SJCRH30 (cell line): ENCODE results near the gene OTOP3. TPM values are rescaled to one million over a fixed set of nuclear protein-coding genes. Genes with fewer than 3 reads are reported as not detected.
"Not testable (repeated sequence)": the region's sequence is repeated elsewhere in the genome, so short reads cannot be mapped to it uniquely, and the experiment has no call there.

Experiments
- DNase-seq, 2 experiments: peaks; one replicate each; pipeline ENCODE4 v3.0.0-alpha.2; 2015 to 2020
- H3K27ac ChIP-seq: fragments of 250-450 bp; sonication (Bioruptor Pico); 2 replicates; pipeline ENCODE4 v1.5.1; 2020; ENCODE audit warnings: mild to moderate bottlenecking, moderate library complexity
- H3K27me3 ChIP-seq: fragments of 250-450 bp; sonication (Bioruptor Pico); 2 replicates; pipeline ENCODE4 v1.5.1; 2020; ENCODE audit warnings: mild to moderate bottlenecking, moderate library complexity
- H3K36me3 ChIP-seq: fragments of 250-450 bp; sonication (Bioruptor Pico); 2 replicates; pipeline ENCODE4 v1.5.1; 2020; ENCODE audit warnings: mild to moderate bottlenecking, moderate library complexity
- H3K4me1 ChIP-seq: fragments of 250-450 bp; sonication (Bioruptor Pico); 2 replicates; pipeline ENCODE4 v1.5.1; 2020; ENCODE audit warnings: mild to moderate bottlenecking, moderate library complexity
- H3K4me3 ChIP-seq: fragments of 250-450 bp; sonication (Bioruptor Pico); 2 replicates; pipeline ENCODE4 v1.5.1; 2020; ENCODE audit warnings: mild to moderate bottlenecking, moderate library complexity
- H3K9me3 ChIP-seq: fragments of 250-450 bp; sonication (Bioruptor Pico); replicated peaks from 2 replicates; pipeline ENCODE4 v1.5.1; 2020; ENCODE audit warnings: mild to moderate bottlenecking, moderate library complexity
- total RNA-seq: library from RNA; depleted of rRNA; stranded (reverse); fragments of >200 nt; shearing (Covaris generic); gene quantifications from 2 replicates; pipeline ENCODE4 v1.2.3, GENCODE V29; 2014

The OTOP3 gene
- total RNA-seq, 1 experiment from 2014 or later = not detected

DNA sequence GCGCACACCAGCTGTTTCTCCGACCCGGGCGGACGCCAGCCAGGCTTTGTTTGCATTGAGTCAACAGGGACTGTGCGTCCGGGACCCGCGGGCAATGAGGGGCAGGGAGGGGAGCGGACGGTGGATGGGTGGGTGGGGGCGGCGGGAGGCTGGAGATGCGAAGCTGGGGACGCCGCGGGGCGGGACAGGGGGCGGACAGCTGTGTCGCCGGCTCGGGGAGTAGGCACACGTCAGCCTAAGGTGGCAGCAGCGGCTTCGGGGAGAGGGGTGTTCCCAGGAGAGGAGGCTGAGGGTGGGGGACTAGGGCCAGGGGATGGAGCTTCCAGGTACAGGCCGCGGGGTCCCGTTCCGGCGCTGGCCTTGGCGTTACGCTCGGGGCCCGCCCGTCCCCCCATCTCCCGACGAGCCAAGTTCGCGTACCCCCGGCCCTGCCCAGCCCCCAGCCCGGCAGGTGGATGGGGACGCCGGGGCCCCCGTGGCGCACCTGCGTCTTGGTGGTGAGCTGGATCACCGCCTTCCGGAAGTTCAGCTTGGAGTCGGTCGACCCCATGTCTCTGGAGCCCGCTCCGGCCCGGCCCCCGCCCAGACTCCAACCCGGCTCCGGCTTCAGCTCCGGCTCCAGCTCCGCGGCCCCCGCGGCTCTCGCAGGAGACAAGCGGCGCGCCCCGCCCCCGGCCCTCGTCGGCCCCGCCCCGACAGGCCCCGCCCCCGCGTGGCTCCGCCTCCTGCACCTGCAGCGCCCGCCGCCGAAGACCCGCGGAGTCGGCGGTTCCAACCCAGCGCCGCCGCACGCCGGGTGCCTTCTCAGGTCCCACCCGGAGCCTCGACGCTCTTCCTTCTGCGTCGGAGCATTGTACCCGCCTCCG, 36.6 kb downstream of the OTOP3 start, which contains the start of gene HID1:
Gene HID1 (minus strand): TSS at position 653 of the 866 bp plus-strand sequence. CDS start 103 bp downstream, at position 550.
- Histone ChIP-seq H3K27me3 (peaks cover 41% of the 10 kb centered on the region), H3K4me1 (no peaks in the 10 kb centered on the region; the same call in 1 of the 2 replicates), H3K36me3 (no peaks in the 10 kb centered on the region), H3K27ac (no peak within 1 kb of the TSS), H3K9me3 (no peaks in the 10 kb centered on the region), H3K4me3 (peak within 1 kb of the TSS; percentile 51)
- DNase-seq = peak; percentile 67 to 68

DNA sequence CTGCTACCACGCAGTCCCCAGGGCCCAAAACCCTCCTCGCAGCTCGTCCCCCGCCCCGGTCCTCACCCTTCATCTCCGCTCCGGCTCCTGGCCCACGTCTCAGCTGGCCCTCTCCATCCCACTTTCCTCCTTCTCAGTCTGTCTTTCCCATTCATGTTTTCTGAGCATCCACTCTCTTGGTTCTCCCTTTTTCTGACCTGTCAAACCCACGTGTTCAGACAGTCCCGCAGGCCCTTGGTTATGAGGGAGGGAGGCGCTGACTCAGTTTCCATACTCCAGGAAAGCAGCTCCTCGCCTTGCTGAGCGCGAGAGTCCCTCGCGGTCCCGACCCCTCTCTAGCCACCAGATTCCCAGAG, 37.3 kb downstream of the OTOP3 start:
- Histone ChIP-seq H3K9me3 (no peaks in the 10 kb centered on the region), H3K27ac (no peak overlapping the region), H3K4me1 (no peaks in the 10 kb centered on the region; the same call in none of the 2 replicates), H3K4me3 (no peak overlapping the region; the same call in 1 of the 2 replicates), H3K36me3 (no peaks in the 10 kb centered on the region), H3K27me3 (peaks cover 41% of the 10 kb centered on the region)
- no peak for DNase-seq

DNA sequence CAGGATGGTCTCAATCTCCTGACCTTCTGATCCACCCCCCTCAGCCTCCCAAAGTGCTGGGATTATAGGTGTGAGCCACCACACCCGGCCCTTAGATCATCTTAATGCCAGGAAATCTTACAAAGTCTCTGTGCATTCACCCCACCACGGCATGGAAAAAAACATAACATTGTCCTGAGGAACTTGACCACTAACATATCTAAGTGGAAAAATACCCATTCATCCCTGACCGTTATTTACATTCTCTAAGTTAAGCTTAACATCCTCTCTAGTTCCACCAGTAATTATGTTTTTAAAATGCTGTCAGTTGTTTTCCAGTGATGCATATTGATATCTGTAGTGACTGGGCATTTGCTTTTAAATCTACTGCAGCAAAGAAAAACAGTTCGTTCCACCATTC, 40.2 kb downstream of the OTOP3 start:
- Histone ChIP-seq H3K4me3 (no peak overlapping the region), H3K9me3 (no peaks in the 10 kb centered on the region), H3K27me3 (peaks cover 31% of the 10 kb centered on the region), H3K36me3 (no peaks in the 10 kb centered on the region), H3K4me1 (no peaks in the 10 kb centered on the region; the same call in none of the 2 replicates), H3K27ac (no peak overlapping the region)
- DNase-seq = no peak

DNA sequence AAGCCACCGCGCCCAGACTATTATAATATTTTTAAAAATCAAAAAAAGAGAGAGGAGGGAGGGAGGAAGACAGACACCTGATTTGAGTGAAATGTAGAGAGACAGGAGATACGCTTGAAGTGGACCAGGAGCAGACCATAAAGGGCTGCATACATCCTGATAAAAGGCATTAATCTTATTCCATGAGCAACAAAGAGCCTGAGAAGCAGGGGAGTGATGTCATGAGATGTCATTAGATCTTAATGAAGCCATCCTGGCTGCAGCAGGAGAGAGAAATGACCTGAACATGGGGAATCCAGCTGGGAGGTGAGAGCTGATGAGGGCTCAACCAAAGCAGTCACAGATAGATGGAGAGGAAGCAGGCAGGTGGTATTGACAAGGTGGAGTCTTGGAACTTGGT, 42.1 kb downstream of the OTOP3 start:
- Histone ChIP-seq H3K27ac (peak overlapping the region; percentile 44), H3K9me3 (no peaks in the 10 kb centered on the region), H3K4me3 (no peak overlapping the region), H3K36me3 (no peaks in the 10 kb centered on the region), H3K27me3 (peaks cover 20% of the 10 kb centered on the region), H3K4me1 (peaks cover 5% of the 10 kb centered on the region)
- no peak for DNase-seq

DNA sequence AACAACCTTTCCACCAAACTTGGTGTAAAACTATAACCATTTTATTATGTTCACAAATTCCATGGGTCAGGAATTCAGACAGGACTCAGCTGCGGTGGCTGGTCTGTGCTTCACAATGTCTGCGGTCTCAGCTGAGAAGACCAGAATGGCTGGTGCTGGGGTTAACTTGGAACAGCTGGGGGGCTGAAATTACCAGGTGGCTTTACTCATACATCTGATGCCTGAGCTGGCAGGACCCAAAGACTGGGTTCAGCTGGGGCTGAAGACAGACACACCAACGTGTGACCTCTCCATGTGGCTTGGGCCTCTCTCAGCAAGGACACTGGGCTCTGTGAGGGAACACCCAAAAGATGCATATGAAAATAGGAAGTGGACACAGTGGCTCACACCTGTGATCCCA, 42.5 kb downstream of the OTOP3 start:
- DNase-seq = peak; percentile 36 to 38
- Histone ChIP-seq H3K9me3 (no peaks in the 10 kb centered on the region), H3K27ac (peak overlapping the region; percentile 44)

DNA sequence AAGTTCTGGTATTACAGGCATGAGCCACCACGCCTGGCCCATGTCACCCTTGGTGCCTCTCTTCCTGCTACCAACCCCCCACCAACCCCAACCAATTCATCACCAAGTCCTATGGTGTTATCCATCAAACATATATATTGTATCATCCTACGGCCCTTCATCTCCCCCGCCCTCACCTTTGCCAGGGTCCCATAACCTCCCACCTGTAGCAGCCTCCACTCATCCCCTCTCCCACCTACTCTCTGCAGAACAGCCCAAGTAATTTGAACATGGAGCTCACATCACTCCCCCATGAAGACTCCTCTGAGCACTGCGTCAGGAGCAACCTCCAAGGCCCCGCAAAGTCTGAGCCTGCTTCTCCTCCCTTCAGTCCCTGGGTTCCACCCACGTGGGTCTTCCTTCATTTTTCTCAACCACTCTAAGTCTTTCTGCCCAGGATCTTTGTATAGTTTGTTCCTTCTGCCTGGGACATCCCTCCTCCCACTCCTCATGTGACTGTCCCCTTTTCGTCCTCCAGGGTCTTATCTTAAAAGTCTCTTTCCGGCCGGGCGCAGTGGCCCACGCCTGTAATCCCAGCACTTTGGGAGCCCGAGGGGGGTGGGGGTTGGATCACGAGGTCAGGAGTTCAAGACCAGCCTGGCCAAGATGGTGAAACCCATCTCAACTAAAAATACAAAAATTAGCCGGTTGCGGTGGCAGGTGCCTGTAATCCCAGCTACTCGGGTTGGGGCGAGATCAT, 43.9 kb downstream of the OTOP3 start:
- H3K36me3 ChIP-seq = no peaks in the 10 kb centered on the region
- peaks cover 6% of the 10 kb centered on the region for H3K27me3 ChIP-seq
- H3K27ac ChIP-seq = no peak overlapping the region
- DNase-seq = no peak
- H3K4me3 ChIP-seq = no peak overlapping the region
- no peaks in the 10 kb centered on the region for H3K9me3 ChIP-seq
- peaks cover 5% of the 10 kb centered on the region for H3K4me1 ChIP-seq

More for the DNA sequence above, 42.5 kb downstream of the OTOP3 start:
- peaks cover 16% of the 10 kb centered on the region for H3K27me3 ChIP-seq
- peaks cover 5% of the 10 kb centered on the region for H3K4me1 ChIP-seq
- H3K36me3 ChIP-seq = no peaks in the 10 kb centered on the region
- no peak overlapping the region for H3K4me3 ChIP-seq

DNA sequence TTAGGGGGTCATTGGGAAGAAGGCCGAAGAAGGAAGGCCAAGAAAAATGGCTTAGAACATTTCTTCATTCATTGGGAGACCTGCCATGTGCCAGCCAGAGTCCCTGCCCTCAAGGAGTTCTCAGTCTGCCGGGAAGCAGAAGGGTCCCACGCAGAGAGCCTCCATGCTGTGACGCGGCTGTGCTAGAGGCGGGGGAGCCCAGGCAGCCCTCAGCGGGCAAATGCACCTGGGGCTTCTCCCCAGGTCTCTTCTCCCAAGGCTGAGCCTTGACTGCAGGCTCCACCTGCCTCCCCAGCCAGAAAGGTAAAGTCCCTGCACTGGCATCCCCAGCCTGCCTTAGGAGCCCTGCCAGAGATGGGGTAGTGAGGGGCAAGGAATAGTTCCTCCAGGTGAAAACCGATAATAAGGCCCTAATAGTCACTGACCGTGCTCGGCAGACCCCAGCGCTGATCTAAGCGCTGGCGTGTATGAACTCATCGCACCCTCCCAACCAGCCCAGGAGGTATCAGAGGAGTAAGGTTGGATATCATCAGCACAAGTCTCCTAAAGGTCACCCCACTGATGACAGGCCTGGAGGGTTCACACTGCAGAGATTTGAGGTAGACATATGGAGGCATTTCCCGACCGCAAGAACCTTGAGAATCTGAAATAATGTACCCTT, 45.8 kb downstream of the OTOP3 start:
- H3K27me3 ChIP-seq = no peaks in the 10 kb centered on the region
- H3K4me3 ChIP-seq = peak overlapping the region; percentile 63
- H3K27ac ChIP-seq = peak overlapping the region; percentile 24; the same call in 1 of the 2 replicates
- no peaks in the 10 kb centered on the region for H3K9me3 ChIP-seq
- peaks cover 5% of the 10 kb centered on the region for H3K4me1 ChIP-seq
- no peaks in the 10 kb centered on the region for H3K36me3 ChIP-seq
- DNase-seq = no peak

DNA sequence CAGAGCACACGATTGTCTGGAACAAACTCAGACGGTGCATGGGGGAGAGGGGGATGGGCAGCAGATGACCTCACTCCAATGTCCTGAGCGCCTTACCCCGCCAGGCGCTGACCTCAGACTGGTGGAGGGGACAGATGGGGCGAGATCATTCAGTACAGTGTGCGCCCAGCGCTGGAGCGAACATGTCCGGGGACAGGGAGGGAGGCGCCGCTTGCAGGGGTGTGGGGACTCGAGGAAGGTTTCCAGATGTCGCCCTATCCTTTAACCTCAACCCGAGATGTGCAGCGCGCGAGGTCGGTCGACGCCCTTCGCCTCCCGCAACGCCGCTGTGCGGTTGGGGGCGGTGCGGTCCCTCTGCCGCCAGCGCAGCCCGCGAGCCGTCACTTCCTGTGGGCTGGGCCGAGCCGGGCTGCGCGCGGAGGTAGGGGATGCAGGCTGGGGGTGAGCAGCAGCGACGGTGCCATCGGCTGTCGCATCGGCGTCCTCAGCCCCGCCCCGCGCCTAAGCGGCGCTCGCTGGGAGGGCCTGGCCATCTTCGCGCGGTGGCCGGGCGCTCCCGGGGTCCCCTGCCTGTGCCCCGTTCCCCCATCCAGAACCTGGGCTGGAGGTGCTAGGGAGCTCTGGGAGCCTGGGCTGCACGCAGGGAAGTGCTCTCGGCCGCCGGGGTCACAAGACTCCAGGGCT, 46.4 kb downstream of the OTOP3 start:
- peak overlapping the region; percentile 63 for H3K4me3 ChIP-seq
- H3K4me1 ChIP-seq = peaks cover 5% of the 10 kb centered on the region
- H3K9me3 ChIP-seq = no peaks in the 10 kb centered on the region
- DNase-seq = peak; percentile 76 to 77
- H3K27ac ChIP-seq = peak overlapping the region; percentile 24; the same call in 1 of the 2 replicates
- H3K36me3 ChIP-seq = no peaks in the 10 kb centered on the region
- no peaks in the 10 kb centered on the region for H3K27me3 ChIP-seq

DNA sequence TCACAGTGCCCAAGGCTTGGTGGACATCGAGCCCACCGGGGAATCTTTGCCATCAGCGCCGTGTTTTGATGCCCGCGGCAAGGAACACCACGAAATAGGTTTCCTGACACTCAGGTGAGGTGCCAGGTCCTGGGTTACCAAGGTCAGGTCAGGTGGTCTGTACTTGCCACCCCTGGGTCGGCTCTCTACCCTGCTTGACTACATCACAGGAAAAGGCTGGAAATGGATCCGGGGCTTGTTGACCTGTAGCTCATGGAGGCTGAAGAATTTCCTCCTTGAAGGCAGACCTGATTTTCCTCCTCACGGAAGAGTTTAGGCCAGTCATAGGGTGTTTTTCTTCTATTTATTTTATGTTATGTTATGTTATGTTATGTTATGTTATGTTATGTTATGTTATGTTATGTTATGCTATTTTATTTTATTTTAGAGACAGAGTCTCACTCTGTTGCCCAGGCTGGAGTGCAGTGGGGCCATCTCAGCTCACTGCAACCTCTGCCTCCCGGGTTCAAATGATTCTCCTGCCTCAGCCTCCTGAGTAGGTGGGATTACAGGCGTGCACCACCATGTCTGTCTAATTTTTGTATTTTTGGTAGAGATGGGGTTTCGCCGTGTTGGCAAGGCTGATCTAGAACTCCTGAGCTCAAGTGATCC, 47.1 kb downstream of the OTOP3 start:
- H3K4me3 ChIP-seq = peak overlapping the region; percentile 63
- not testable (repeated sequence) for DNase-seq, H3K27ac ChIP-seq, H3K4me1 ChIP-seq, H3K36me3 ChIP-seq, H3K9me3 ChIP-seq, H3K27me3 ChIP-seq

DNA sequence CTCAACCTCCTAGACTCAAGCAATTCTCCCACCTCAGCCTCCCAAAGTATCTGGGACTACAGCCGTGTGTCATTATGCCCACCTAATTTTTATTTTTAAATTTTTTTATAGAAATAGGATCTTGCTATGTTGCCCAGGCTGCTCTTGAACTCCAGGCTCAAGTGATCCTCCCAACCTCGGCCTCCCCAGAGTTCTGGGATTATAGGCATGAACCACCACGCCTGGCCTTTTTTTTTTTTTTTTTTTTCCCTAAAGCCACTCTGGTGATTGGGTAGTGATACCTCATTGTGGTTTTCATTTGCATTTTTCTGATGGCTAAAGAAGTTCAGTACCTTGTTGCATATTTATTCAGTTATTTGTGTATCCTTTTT, 50.5 kb downstream of the OTOP3 start:
- no peaks in the 10 kb centered on the region for H3K27me3 ChIP-seq
- H3K4me3 ChIP-seq = no peak overlapping the region
- no peaks in the 10 kb centered on the region for H3K36me3 ChIP-seq
- H3K27ac ChIP-seq = no peak overlapping the region
- peaks cover 5% of the 10 kb centered on the region; the same call in 1 of the 2 replicates for H3K4me1 ChIP-seq
- DNase-seq = no peak
- no peaks in the 10 kb centered on the region for H3K9me3 ChIP-seq

DNA sequence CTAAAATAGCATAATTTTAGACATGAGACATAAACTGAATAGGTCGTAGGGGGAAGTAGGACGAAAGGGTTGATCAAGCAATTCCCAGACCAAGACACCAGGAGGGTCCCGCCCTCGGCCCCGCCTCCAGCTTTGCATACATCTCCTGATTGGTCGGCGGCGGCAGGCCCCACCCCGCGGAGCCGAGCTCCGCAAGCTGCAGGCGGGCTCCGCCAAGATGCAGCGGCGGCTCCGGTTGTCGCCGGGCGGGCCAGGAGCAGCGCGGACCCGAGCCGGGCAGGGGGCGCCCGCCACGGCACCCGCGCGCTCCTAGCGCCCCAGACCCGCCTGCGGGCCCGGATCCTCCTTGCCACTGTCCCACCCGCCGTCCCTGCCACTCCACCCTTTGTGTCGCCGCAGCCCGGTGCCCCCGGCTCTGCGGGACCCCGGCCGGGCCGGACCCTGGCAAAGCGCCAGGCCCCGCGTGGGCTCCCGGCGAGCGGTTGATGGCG, 51.8 kb downstream of the OTOP3 start, which contains the start of gene CDR2L:
Gene CDR2L (plus strand): TSS at position 215 of the 491 bp plus-strand sequence. CDS start 412 bp downstream, outside the sequence.
- DNase-seq = peak; percentile 97
- peak within 1 kb of the TSS; percentile 5; the same call in 1 of the 2 replicates for H3K27ac ChIP-seq
- peak within 1 kb of the TSS; percentile 75 for H3K4me3 ChIP-seq
- no peaks in the 10 kb centered on the region for H3K27me3 ChIP-seq
- no peaks in the 10 kb centered on the region for H3K9me3 ChIP-seq
- H3K36me3 ChIP-seq = no peaks in the 10 kb centered on the region
- H3K4me1 ChIP-seq = no peaks in the 10 kb centered on the region

DNA sequence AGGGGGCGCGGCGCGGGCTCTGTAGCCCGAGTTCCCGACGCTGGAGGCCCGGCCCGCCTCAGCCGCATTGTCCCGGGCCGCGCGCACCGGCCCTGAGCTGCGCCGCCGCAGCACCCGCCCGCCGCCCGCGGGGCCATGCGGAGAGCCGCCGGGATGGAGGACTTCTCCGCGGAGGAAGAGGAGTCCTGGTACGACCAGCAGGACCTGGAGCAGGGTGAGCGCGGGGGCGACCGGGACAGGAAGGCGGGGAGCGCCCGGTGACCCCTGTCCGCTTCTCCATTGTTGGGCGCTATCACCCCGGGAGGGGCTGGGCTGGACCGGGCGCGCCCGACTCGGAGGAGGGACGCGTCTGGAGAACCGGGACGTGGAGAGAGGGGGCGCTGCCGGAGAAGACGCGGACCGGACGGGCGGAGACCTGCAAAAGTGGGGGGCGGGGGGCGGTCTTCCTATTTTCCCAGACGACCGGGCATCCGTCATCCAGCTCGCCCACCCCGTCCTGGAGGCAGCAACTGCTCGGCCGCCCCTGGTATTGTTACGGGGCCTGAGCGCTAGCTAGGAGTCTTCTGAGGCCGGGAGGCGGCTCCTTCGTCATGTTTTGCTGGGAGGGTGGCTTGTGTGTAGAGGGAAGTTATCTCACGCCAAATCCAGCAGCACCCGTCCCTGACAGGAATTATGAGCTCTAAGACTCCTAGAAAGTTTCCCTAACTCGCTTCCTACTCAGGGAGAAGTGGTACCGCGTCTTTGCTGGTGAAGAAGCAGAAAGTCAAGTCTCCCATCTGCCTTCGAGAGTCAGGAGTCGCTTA, 52.4 kb downstream of the OTOP3 start:
- Histone ChIP-seq H3K36me3 (no peaks in the 10 kb centered on the region), H3K9me3 (no peaks in the 10 kb centered on the region), H3K4me3 (peak overlapping the region; percentile 75), H3K27me3 (no peaks in the 10 kb centered on the region), H3K27ac (peak overlapping the region; percentile 5; the same call in 1 of the 2 replicates), H3K4me1 (no peaks in the 10 kb centered on the region)
- peak; percentile 75 to 76 for DNase-seq

DNA sequence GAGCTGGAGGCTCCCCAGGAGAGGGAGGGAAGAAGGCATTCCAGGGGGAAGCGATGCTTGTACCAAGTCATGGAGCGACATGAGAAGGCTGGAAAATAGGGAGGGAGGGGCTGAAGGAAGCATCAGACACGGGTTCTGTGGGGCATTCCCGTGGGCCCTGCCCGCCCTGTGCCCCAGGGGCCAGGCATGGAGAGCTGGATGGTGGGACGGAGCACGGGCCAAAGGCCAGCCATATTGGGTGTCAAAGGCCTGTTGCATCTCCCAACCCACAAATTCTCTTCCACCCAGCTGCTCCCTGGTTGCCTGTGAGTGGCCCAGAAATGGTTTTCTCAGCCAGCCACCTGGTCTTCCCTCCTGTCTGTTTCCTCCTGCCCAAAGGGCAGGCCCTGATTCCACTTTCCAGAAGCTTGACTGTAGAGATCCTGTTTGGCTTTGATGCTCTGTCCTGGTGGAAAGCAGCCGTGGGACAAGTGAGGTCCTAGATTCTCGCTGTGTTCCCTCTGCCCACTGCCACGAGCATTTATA, 54.9 kb downstream of the OTOP3 start:
- Histone ChIP-seq H3K27ac (no peak overlapping the region), H3K4me3 (no peak overlapping the region), H3K27me3 (no peaks in the 10 kb centered on the region), H3K9me3 (no peaks in the 10 kb centered on the region), H3K36me3 (no peaks in the 10 kb centered on the region), H3K4me1 (no peaks in the 10 kb centered on the region)
- DNase-seq = no peak
